AG04449 (cell line): Measurements from ENCODE around the gene RAD9A.
A peak's percentile ranks its signal among the peaks of the same experiment; 100 is the strongest.

ENCODE experiments used
- CTCF ChIA-PET: fragments of 350-600 bp; formaldehyde crosslinking; extraction: SDS; loops from one replicate; lab custom pipeline; 2021; ENCODE audit warnings: antibody characterized with exemption; lab: Yijun Ruan, JAX
- POLR2A ChIA-PET: fragments of 400-600, 350-600 bp; formaldehyde crosslinking; extraction: SDS; loops from one replicate; lab custom pipeline; 2020; ENCODE audit warnings: antibody characterized with exemption, inconsistent platforms; lab: Yijun Ruan, JAX
- DNase-seq: peaks from one replicate; pipeline ENCODE4 v3.0.0-alpha.2; 2010; ENCODE audit warnings: low read depth, low spot score
- H3K4me3 ChIP-seq: 2 replicates; pipeline ENCODE4 v1.5.1; 2011; ENCODE audit warnings: low read depth, mild to moderate bottlenecking, control low read depth, low read length
- CTCF ChIP-seq: IDR thresholded peaks from one replicate; pipeline ENCODE4 v1.5.1; 2011; ENCODE audit warnings: mild to moderate bottlenecking, moderate library complexity, low read length, control low read depth, inconsistent platforms; ENCODE audit not compliant: insufficient read depth; ENCODE audit errors: missing control alignments

The RAD9A gene

GRCh38 chr11:67369801-67370284 lies 21.9 kb upstream of the RAD9A start:
- ChIA-PET CTCF (interaction anchor here (0.9 to 47.5 kb wide), 3 partner anchors 1 to 24 kb away, joined by 3 to 2108 read pairs (median 2108); partner anchors contain the start of genes CLCF1, POLD4, PPP1CA and RAD9A), POLR2A (interaction anchor here (0.6 to 7.0 kb wide), 6 partner anchors 13 to 52 kb away, joined by 3 to 76 read pairs (median 3); partner anchors contain the start of genes POLD4 and PPP1CA)
- H3K4me3 ChIP-seq: peak overlapping the region; percentile 29
- TF ChIP-seq CTCF: no peak
- DNase-seq: no peak

GRCh38 chr11:67370351-67371076 lies 21.3 kb upstream of the RAD9A start:
- POLR2A ChIA-PET: interaction anchor here (1.1 to 7.0 kb wide), 4 partner anchors 9 to 31 kb away, joined by 3 to 76 read pairs (median 7); partner anchors contain the start of genes POLD4 and PPP1CA
- peak overlapping the region; percentile 67 for H3K4me3 ChIP-seq
- no peak for TF ChIP-seq CTCF
- CTCF ChIA-PET: interaction anchor here (0.9 to 47.5 kb wide), 6 partner anchors 2 to 53 kb away, joined by 3 to 2108 read pairs (median 5); partner anchors contain the start of genes CLCF1, POLD4, PPP1CA and RAD9A
- DNase-seq: no peak

GRCh38 chr11:67371189-67371910 lies 20.4 kb upstream of the RAD9A start:
- no peak for DNase-seq
- ChIA-PET POLR2A (interaction anchor here (0.7 to 7.0 kb wide), 5 partner anchors 8 to 30 kb away, joined by 3 to 76 read pairs (median 4); partner anchors contain the start of genes POLD4 and PPP1CA), CTCF (interaction anchor here (0.9 to 47.5 kb wide), 7 partner anchors 2 to 109 kb away, joined by 3 to 2108 read pairs (median 5); partner anchors contain the start of genes CLCF1, POLD4, PPP1CA and RAD9A)
- TF ChIP-seq CTCF: peak; percentile 75
- H3K4me3 ChIP-seq: peak overlapping the region; percentile 67

GRCh38 chr11:67371911-67372320 lies 19.9 kb upstream of the RAD9A start:
- peak overlapping the region; percentile 67 for H3K4me3 ChIP-seq
- POLR2A ChIA-PET: interaction anchor here (0.6 to 7.0 kb wide), 5 partner anchors 8 to 138 kb away, joined by 3 to 76 read pairs (median 4); partner anchors contain the start of gene POLD4
- TF ChIP-seq CTCF: no peak
- no peak for DNase-seq
- CTCF ChIA-PET: interaction anchor here (0.9 to 47.5 kb wide), 6 partner anchors 3 to 110 kb away, joined by 3 to 2108 read pairs (median 10); partner anchors contain the start of genes CLCF1, POLD4, PPP1CA and RAD9A

- ChIA-PET POLR2A (interaction anchor here (0.6 to 7.0 kb wide), 6 partner anchors 10 to 138 kb away, joined by 3 to 76 read pairs (median 7); partner anchors contain the start of gene POLD4), CTCF (interaction anchor here (2.8 to 47.5 kb wide), 4 partner anchors 4 to 110 kb away, joined by 9 to 2108 read pairs (median 1060); partner anchors contain the start of genes CLCF1, POLD4, PPP1CA and RAD9A)
- peak overlapping the region; percentile 67 for H3K4me3 ChIP-seq
- no peak for TF ChIP-seq CTCF
- DNase-seq: no peak
Observed at GRCh38 chr11:67372321-67372992, 19.3 kb upstream of the RAD9A start.
